HUES6 (cell line): ENCODE measurements around the gene PTGIR.
A peak's percentile ranks its signal among the peaks of the same experiment; 100 is the strongest.

ENCODE experiments used
- H3K27ac ChIP-seq: 2 replicates; pipeline ENCODE4 v1.7.0; 2013; ENCODE audit warnings: low read depth, mild to moderate bottlenecking, low read length, inconsistent platforms
- H3K27me3 ChIP-seq: 2 replicates; pipeline ENCODE4 v1.6.1; 2013; ENCODE audit warnings: low read length; ENCODE audit not compliant: control insufficient read depth, insufficient read depth
- H3K36me3 ChIP-seq: 2 replicates; pipeline ENCODE4 v1.6.1; 2013; ENCODE audit warnings: low read length; ENCODE audit not compliant: control insufficient read depth, insufficient read depth
- H3K4me1 ChIP-seq: 2 replicates; pipeline ENCODE4 v1.6.1; 2013; ENCODE audit warnings: low read length; ENCODE audit not compliant: control insufficient read depth, insufficient read depth
- H3K4me3 ChIP-seq: 2 replicates; pipeline ENCODE4 v1.5.1; 2013; ENCODE audit warnings: low read depth, low read length
- H3K9ac ChIP-seq: one replicate; pipeline ENCODE4 v1.6.1; 2013; ENCODE audit warnings: mild to moderate bottlenecking, low read length
- H3K9me3 ChIP-seq: 2 replicates; pipeline ENCODE4 v1.6.1; 2013; ENCODE audit warnings: low read depth, low read length; ENCODE audit not compliant: control insufficient read depth, insufficient read depth

The PTGIR gene

DNA sequence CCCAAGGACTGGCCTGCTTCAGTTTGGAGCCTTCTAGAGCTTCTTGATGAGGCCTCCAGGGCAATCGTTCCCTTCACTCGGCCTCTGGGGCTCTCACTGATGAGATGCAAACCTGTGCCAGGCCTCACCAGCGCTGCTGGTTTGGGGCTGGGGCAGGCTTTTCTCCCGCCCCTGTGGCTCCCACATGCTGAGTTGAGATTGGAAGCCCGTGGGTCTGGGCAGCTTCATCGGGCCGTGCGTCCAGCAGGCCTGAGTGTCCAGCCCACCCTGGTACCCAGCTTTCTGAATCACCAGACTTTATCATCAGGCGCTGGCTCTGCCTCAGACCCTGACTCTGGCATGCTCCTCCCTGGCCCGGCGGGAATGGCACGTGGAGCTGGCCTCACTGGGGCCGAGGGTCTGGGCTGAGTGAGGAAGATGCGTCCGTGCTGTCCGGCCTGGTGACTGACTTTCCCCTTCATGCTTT lies 19.5 kb downstream of the PTGIR start:
- Histone ChIP-seq H3K36me3 (peaks cover 51% of the 10 kb centered on the region), H3K27ac (no peak overlapping the region), H3K9ac (no peak overlapping the region), H3K4me3 (no peak overlapping the region), H3K27me3 (no peaks in the 10 kb centered on the region), H3K9me3 (no peaks in the 10 kb centered on the region), H3K4me1 (peaks cover 18% of the 10 kb centered on the region)

DNA sequence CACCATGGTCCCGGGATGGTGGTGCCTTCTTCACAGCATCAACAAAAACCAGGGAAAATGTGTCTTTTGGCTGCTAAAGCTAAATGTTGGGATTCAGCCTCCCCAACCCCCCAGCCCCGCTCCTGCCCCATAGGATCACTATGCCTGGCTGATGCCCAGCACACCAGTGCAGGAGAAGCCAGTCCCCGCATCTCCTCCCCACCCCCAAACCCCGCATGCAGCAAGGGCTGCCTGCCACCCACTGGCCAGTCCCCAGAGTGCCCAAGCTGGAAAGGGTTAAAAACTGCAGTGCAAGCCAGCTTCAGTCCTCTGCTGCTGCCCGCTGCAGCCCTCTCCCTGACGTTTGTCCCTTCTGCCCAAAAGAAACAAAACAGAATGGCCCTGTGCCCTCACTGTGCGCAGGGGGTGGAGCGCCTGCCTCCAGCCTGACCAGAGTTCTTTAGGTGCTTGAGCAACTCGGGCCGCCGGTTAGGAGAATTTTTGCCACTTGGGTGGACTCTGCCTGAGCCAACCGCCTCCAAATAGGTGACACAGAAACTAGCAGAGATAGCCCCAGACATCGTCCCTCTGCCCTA lies 20.0 kb downstream of the PTGIR start:
- Histone ChIP-seq H3K9ac (no peak overlapping the region), H3K36me3 (peaks cover 47% of the 10 kb centered on the region), H3K9me3 (no peaks in the 10 kb centered on the region), H3K4me1 (peaks cover 18% of the 10 kb centered on the region), H3K27me3 (no peaks in the 10 kb centered on the region), H3K27ac (no peak overlapping the region), H3K4me3 (no peak overlapping the region)

DNA sequence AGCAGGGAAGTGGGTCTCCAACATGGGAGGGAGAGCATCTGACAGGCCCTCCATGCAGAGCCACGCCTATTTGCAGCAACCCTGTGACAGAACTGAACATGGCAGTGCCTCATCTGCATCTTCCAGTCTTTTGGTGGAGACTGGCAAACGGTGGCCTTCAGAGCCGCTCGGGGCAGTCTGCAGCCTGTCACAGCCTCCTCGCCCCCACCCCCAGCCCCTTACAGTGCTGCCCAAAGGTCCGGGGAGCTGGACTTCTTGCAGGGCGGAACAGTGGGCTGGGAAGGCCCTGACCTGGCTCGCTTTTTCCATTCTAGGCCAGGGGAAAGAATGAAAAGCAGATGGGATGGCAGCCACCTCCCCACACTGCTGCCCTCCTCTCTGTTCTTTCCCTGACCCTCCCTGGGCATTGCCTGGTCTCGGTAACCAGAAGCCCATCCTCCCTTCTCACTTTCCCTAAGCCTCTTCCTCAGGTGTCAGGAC lies 21.1 kb downstream of the PTGIR start:
- Histone ChIP-seq H3K9me3 (no peaks in the 10 kb centered on the region), H3K27ac (no peak overlapping the region), H3K4me1 (peaks cover 18% of the 10 kb centered on the region), H3K36me3 (peaks cover 36% of the 10 kb centered on the region), H3K4me3 (peak overlapping the region; percentile 92; the same call in 1 of the 2 replicates), H3K27me3 (no peaks in the 10 kb centered on the region), H3K9ac (no peak overlapping the region)

DNA sequence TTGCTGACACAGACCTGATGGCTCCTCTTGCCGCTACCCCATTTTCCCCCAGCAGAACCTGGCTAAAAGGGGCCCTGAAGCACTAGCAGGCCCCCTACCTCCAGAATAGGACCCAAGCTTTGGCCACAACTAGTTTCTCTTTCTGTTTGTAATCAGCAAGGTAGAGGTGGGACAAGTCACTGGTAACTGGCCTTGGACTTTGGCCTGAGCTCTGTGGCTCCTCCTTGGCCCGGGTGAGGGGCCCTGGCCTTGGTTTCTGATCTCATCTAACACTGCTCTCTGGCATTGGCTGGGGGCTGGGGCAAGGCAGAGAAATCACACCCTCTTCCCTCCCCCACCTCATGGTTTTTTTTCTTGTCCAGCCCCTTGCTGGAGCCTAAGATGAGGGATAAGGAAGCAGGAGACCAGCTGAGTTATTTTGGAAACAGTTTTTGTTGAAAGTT lies 21.7 kb downstream of the PTGIR start:
- no peak overlapping the region for H3K27ac ChIP-seq

DNA sequence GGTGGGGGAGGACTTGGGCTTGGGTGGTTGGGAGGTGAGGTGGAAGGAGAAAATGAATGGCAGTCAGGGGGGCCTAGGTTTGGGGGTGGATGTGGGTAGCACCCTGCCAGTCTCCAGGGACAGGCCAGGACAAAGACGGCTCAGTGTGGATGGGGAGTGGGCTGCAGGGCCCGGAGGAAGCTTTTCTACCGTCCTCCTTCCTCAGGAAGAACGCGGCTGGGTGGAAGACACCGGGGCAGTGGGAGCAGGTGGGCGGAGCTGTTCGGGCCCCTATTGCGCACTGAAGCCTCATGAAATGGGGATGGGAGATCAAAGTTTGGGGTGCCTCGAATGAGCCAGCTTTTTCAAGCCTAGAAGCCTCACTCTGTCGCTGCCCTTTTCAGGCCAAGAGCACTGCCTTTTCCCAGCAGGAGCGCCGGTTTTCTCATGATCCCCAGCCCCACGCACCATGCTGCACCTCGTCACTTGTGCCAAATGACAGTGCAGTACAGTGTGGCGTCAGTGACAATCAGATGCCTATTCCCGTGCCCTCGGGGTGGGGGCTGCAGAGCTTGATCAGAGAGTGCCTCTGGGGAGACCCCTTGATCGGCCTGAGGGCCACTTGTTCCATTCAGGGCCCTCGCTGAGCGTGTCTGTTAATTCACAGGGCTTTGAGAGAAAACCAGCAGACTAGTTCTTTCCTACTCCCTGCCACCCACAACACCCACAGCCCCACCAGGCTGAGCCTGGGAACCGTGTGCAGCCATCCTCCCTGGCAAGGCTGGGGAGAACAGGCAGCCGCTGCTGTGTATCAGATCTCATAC lies 22.3 kb downstream of the PTGIR start:
- Histone ChIP-seq H3K9ac (peak overlapping the region; percentile 55), H3K27me3 (no peaks in the 10 kb centered on the region), H3K4me3 (peak overlapping the region; percentile 92), H3K9me3 (no peaks in the 10 kb centered on the region), H3K4me1 (peaks cover 18% of the 10 kb centered on the region), H3K36me3 (peaks cover 24% of the 10 kb centered on the region), H3K27ac (no peak overlapping the region)

More for the DNA sequence above, 21.7 kb downstream of the PTGIR start:
- peaks cover 18% of the 10 kb centered on the region for H3K4me1 ChIP-seq
- H3K27me3 ChIP-seq, result no peaks in the 10 kb centered on the region
- no peaks in the 10 kb centered on the region for H3K9me3 ChIP-seq
- H3K36me3 ChIP-seq, result peaks cover 30% of the 10 kb centered on the region
- peak overlapping the region; percentile 92 for H3K4me3 ChIP-seq
- peak overlapping the region; percentile 55 for H3K9ac ChIP-seq

DNA sequence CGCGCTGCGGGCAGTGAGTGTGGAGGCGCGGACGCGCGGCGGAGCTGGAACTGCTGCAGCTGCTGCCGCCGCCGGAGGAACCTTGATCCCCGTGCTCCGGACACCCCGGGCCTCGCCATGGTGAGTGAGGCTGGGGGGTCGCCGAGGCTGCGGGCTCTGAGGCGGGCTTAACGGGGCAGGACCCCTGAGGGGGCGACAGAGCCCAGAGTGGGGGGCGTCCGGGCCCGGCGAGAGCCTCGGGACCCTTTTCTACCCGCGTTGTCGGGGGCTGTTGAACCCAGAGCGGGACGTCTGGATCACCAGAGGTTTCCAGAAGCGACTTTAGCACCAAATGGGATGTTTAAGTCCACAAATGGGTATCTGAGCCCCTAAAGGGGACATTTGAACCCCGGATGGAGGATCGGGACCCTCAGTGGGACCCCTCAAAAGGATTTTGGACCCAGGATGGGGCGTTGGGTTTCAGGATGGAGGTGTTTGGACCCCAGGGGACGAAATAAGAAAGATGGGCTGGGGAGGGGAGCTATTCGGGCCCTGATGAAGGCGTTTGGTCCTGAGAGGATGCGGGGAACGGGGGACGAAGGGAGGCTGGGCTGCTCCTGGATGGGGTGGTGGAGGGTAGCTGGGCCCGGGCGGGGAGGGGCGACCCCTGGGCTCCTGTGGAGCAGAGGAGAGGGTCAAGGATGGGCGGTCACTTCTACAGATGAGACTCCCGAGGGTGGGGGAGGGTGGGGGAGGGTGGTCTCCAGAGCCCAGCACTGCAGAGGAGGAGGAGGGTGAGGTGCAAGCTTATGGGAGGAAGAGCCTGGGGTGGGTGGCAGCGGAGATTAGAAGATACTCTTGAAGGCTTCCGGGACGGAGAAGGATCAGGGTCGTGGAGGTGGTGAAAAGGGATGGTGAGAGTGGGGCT lies 23.3 kb downstream of the PTGIR start, which contains the start of gene CALM3:
Gene CALM3 (plus strand): TSS at position 13 of the 907 bp plus-strand sequence. CDS start 105 bp downstream, at position 118.
- no peaks in the 10 kb centered on the region for H3K27me3 ChIP-seq
- peak within 1 kb of the TSS; percentile 100 for H3K9ac ChIP-seq
- peaks cover 14% of the 10 kb centered on the region for H3K36me3 ChIP-seq
- peaks cover 18% of the 10 kb centered on the region for H3K4me1 ChIP-seq
- peak within 1 kb of the TSS; percentile 92 for H3K4me3 ChIP-seq
- no peaks in the 10 kb centered on the region for H3K9me3 ChIP-seq
- H3K27ac ChIP-seq, result peak within 1 kb of the TSS; percentile 100

DNA sequence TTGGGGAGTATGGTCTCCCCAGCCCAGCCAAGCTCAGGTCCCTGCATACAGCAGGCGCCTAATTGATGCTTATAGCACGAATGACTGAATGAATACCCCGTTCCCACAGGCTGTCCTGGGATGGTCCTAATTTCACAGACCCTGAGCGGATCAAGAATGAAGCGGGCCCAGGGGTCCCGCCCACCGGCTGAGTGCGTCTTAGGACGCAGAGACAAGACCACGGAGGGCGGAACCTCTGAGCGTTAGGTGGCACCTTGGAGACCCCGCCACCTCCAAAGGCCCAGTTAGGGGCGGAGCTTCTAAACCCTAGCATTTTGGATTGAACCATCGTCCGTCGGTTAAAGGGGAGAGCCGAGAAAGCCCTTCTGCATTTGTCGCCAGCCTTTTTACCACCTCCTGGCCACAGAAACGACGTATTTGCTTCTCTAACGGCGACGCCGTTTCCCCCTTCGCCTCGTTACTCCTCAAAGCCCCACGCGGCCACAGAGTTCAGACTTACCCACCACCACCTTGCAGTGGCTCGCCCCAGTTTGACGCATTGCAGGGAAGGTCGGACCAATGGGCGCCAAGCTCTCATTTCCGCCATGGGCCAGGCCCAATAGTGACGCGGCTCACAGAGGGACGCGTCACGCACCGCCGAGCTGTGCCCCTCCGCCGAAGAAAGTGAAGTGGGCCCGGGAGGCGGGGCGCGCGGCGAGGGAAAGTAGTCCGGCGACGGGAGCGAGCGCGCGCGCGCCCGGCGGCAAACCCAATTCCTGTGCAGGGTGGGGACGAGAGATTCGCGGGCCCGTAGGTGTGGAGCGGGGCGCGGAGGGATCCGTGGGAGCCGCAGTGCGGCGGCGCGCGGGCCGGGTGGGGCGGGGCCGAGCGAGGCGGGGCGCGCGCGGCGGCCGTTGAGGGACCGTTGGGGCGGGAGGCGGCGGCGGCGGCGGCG lies 24.2 kb downstream of the PTGIR start:
- H3K27ac ChIP-seq, result peak overlapping the region; percentile 100
- H3K9ac ChIP-seq, result peak overlapping the region; percentile 100
- peaks cover 18% of the 10 kb centered on the region for H3K4me1 ChIP-seq
- H3K27me3 ChIP-seq, result no peaks in the 10 kb centered on the region
- H3K9me3 ChIP-seq, result no peaks in the 10 kb centered on the region
- H3K36me3 ChIP-seq, result peaks cover 4% of the 10 kb centered on the region
- peak overlapping the region; percentile 92 for H3K4me3 ChIP-seq

DNA sequence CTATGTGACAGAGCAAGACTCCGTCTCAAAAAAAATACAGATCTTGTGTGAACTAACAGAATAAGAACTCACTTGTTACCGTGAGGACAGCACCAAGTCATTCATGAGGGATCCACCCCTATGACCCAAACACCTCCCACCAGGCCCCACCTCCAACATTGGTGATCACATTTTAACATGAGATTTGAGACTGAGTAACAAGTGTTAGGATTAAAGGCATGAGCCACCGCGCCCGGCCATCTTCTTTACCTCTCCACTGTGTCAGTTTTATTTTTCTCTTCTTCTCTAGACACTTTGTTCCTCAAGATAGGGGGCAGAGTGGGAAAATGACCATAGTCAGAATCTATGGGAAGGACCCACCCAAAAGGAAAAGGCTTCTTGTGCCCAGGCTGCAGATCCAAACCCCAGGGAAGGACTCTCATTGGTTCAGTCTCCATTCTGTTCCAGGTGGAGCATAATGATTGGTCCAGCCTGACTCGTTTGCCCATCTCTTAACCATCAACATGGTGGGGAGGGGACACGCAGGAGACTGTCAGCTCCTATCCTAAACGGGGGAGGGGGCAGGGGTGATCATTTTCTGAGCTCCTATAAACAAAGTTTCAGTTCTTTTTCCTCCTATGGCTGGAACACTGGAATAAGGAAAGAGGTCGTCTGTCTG lies 25.0 kb downstream of the PTGIR start:
- Histone ChIP-seq H3K36me3 (no peaks in the 10 kb centered on the region), H3K27ac (no peak overlapping the region; the same call in 1 of the 2 replicates), H3K4me3 (peak overlapping the region; percentile 92), H3K9ac (no peak overlapping the region), H3K9me3 (no peaks in the 10 kb centered on the region), H3K4me1 (peaks cover 18% of the 10 kb centered on the region), H3K27me3 (no peaks in the 10 kb centered on the region)

DNA sequence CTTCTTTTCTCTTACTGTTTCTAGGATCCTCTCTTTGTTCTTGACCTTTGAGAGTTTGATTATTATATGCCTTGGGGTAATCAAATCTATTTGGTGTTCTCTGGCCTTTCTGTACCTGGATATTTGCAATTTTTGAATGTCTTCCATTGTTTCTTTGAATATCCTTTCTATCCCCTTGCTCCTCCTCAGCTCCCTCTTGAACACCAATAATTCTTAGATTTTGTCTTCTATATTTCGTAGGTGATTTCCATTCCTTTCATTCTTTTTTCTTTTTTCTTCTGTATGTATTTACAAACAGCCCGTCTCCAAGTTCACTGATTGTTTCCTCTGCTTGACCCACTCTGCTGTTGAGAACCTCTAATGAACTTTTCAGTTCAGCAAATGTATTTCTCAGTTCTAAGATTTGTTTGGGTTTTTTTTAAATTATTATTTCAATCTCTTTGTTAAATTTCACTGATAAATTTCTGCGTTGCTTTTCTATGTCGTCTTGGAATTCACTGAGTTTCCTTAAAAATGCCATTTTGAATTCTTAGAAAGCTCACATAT lies 26.4 kb downstream of the PTGIR start:
- Histone ChIP-seq H3K27ac (no peak overlapping the region), H3K4me3 (no peak overlapping the region), H3K27me3 (no peaks in the 10 kb centered on the region), H3K36me3 (no peaks in the 10 kb centered on the region), H3K4me1 (peaks cover 12% of the 10 kb centered on the region), H3K9ac (no peak overlapping the region), H3K9me3 (no peaks in the 10 kb centered on the region)
